H1 (cell line): Measurements from ENCODE around the gene MYH11. TPM values are rescaled to one million over a fixed set of nuclear protein-coding genes. Genes with fewer than 3 reads are reported as not detected.

Source experiments
- CTCF ChIA-PET: fragments of 300-600 bp; sonication (Branson Sonifier 250); formaldehyde crosslinking; loops from one replicate; lab custom pipeline; 2021; ENCODE audit not compliant: partially characterized antibody; lab: Charles Lee
- POLR2A ChIA-PET: fragments of 300-600 bp; sonication (Branson Sonifier 250); formaldehyde crosslinking; loops from one replicate; lab custom pipeline; 2021; ENCODE audit warnings: inconsistent platforms; ENCODE audit not compliant: partially characterized antibody; lab: Charles Lee
- DNase-seq, 2 experiments: peaks; one replicate each; pipeline versions ENCODE4 v3.0.0 to v3.0.0-alpha.2; 2010 to 2022; ENCODE audit warnings: low spot score in 2 of 2, low read depth in 1 of 2, mixed read lengths in 1 of 2
- FAIRE-seq: peaks from 2 replicates; lab custom pipeline; 2011; peaks lifted over from hg19 to GRCh38; lab: Jason Lieb, UNC
- H2AFZ ChIP-seq: 2 replicates; pipeline ENCODE4 v1.8.1; 2012; ENCODE audit warnings: low read length, inconsistent platforms
- H2AK5ac ChIP-seq: 2 replicates; pipeline ENCODE4 v1.6.1; 2013; ENCODE audit warnings: low read depth, low read length
- H2BK120ac ChIP-seq: replicated peaks from 2 replicates; pipeline ENCODE3; 2013; ENCODE audit warnings: low read depth, low read length, inconsistent platforms
- H2BK12ac ChIP-seq: 2 replicates; pipeline ENCODE4 v1.6.1; 2013; ENCODE audit warnings: low read depth, low read length
- H2BK15ac ChIP-seq: 2 replicates; pipeline ENCODE4 v1.6.1; 2013; ENCODE audit warnings: low read length
- H2BK20ac ChIP-seq: 2 replicates; pipeline ENCODE4 v1.6.1; 2013; ENCODE audit warnings: low read length
- H2BK5ac ChIP-seq: 2 replicates; pipeline ENCODE4 v1.6.1; 2013; ENCODE audit warnings: low read depth, low read length
- H3K14ac ChIP-seq: 2 replicates; pipeline ENCODE4 v1.6.1; 2013; ENCODE audit warnings: inconsistent platforms; ENCODE audit not compliant: insufficient read length
- H3K18ac ChIP-seq: 2 replicates; pipeline ENCODE4 v1.6.1; 2013; ENCODE audit warnings: low read length; ENCODE audit errors: extremely low read depth
- H3K23ac ChIP-seq: 2 replicates; pipeline ENCODE4 v1.6.1; 2013; ENCODE audit warnings: inconsistent platforms; ENCODE audit not compliant: insufficient read length
- H3K23me2 ChIP-seq: 2 replicates; pipeline ENCODE4 v1.6.1; 2013; ENCODE audit warnings: low read depth, low read length
- H3K27ac ChIP-seq: 2 replicates; pipeline ENCODE4 v1.6.1; 2011; ENCODE audit warnings: low read depth, low read length, inconsistent platforms
- H3K27me3 ChIP-seq, 4 experiments: replicated peaks in 1 of 4; 1 replicate in 1 of 4; 2 replicates in 3 of 4; pipeline versions ENCODE4 v1.6.1 to v1.8.1; 2011 to 2013; ENCODE audit warnings: low read length in 3 of 4, mild to moderate bottlenecking in 3 of 4, inconsistent platforms in 2 of 4, mixed read lengths in 2 of 4, moderate library complexity in 1 of 4; ENCODE audit not compliant: control insufficient read depth in 3 of 4, insufficient read depth in 3 of 4; ENCODE audit errors: extremely low read depth in 1 of 4
- H3K36me3 ChIP-seq, 4 experiments: 2 replicates each; pipeline versions ENCODE4 v1.6.1 to v1.8.1; 2011 to 2013; ENCODE audit warnings: mild to moderate bottlenecking in 4 of 4, low read length in 3 of 4, moderate library complexity in 2 of 4, control low read depth in 1 of 4, inconsistent platforms in 1 of 4; ENCODE audit not compliant: insufficient read depth in 4 of 4, control insufficient read depth in 2 of 4
- H3K4ac ChIP-seq: replicated peaks from 2 replicates; pipeline ENCODE3; 2013; ENCODE audit warnings: low read length, low read depth, mixed read lengths, inconsistent platforms; ENCODE audit not compliant: insufficient read length
- H3K4me1 ChIP-seq, 4 experiments: replicated peaks in 1 of 4; 1 replicate in 1 of 4; 2 replicates in 3 of 4; pipeline versions ENCODE4 v1.6.1 to v1.8.1; 2011 to 2013; ENCODE audit warnings: low read length in 3 of 4, inconsistent platforms in 2 of 4, mixed read lengths in 1 of 4; ENCODE audit not compliant: insufficient read depth in 4 of 4, control insufficient read depth in 3 of 4
- H3K4me2 ChIP-seq, 2 experiments: 2 replicates each; pipeline versions ENCODE4 v1.6.1 to v1.8.1; 2011 to 2013; ENCODE audit warnings: low read depth in 2 of 2, low read length in 2 of 2, control low read depth in 1 of 2, inconsistent platforms in 1 of 2, mild to moderate bottlenecking in 1 of 2; ENCODE audit not compliant: insufficient read depth in 1 of 2
- H3K4me3 ChIP-seq, 4 experiments: fragments of 200-600, 300-600 bp in 1 of 4; sonication (generic), shearing (Covaris generic), sonication (Bioruptor Twin) in 1 of 4; 2 replicates each; pipeline versions ENCODE4 v1.5.1 to v1.8.1; 2011 to 2016; ENCODE audit warnings: low read length in 4 of 4, low read depth in 3 of 4, control low read depth in 2 of 4, inconsistent platforms in 2 of 4, mild to moderate bottlenecking in 2 of 4, mixed read lengths in 1 of 4, moderate library complexity in 1 of 4; ENCODE audit not compliant: insufficient read depth in 2 of 4; ENCODE audit errors: extremely low read depth in 1 of 4
- H3K56ac ChIP-seq: replicated peaks from 2 replicates; pipeline ENCODE3; 2013; ENCODE audit warnings: low read depth, mild to moderate bottlenecking, mixed read lengths, low read length, inconsistent platforms; ENCODE audit not compliant: insufficient read length
- H3K79me1 ChIP-seq: 2 replicates; pipeline ENCODE4 v1.6.1; 2013; ENCODE audit warnings: low read depth, low read length, control low read depth
- H3K79me2 ChIP-seq, 2 experiments: 2 replicates each; pipeline versions ENCODE4 v1.6.1 to v1.8.1; 2012 to 2013; ENCODE audit warnings: low read length in 2 of 2, mild to moderate bottlenecking in 2 of 2, inconsistent platforms in 1 of 2; ENCODE audit not compliant: insufficient read depth in 2 of 2, control insufficient read depth in 1 of 2
- H3K9ac ChIP-seq, 4 experiments: replicated peaks in 1 of 4; 1 replicate in 1 of 4; 2 replicates in 3 of 4; pipeline versions ENCODE4 v1.6.1 to v1.8.1; 2011 to 2013; ENCODE audit warnings: low read depth in 3 of 4, low read length in 3 of 4, control low read depth in 2 of 4, mild to moderate bottlenecking in 2 of 4, moderate library complexity in 2 of 4, inconsistent platforms in 1 of 4; ENCODE audit errors: extremely low read depth in 1 of 4
- H3K9me3 ChIP-seq, 2 experiments: 2 replicates each; pipeline versions ENCODE4 v1.6.1 to v1.8.1; 2012 to 2013; ENCODE audit warnings: mild to moderate bottlenecking in 2 of 2, moderate library complexity in 2 of 2, control low read depth in 1 of 2, inconsistent platforms in 1 of 2, low read depth in 1 of 2, low read length in 1 of 2, mixed read lengths in 1 of 2; ENCODE audit not compliant: insufficient read depth in 2 of 2
- H4K20me1 ChIP-seq, 2 experiments: replicated peaks in 1 of 2; 2 replicates each; pipeline versions ENCODE3 to v1.8.1; 2011 to 2013; ENCODE audit warnings: inconsistent platforms in 2 of 2, low read length in 2 of 2, mild to moderate bottlenecking in 1 of 2; ENCODE audit not compliant: insufficient read depth in 2 of 2, control insufficient read depth in 1 of 2
- H4K5ac ChIP-seq: 2 replicates; pipeline ENCODE4 v1.6.1; 2013; ENCODE audit warnings: low read length, low read depth, mixed read lengths, inconsistent platforms; ENCODE audit not compliant: insufficient read length
- H4K8ac ChIP-seq: 2 replicates; pipeline ENCODE4 v1.8.0; 2013; ENCODE audit warnings: mild to moderate bottlenecking, moderate library complexity, low read length, inconsistent platforms; ENCODE audit not compliant: insufficient read depth; ENCODE audit errors: extremely low read depth
- H4K91ac ChIP-seq: replicated peaks from 2 replicates; pipeline ENCODE3; 2013; ENCODE audit warnings: low read length, mixed read lengths, inconsistent platforms; ENCODE audit not compliant: insufficient read length
- ASH2L ChIP-seq: fragments of 200-600, 300-600 bp; sonication (generic); IDR thresholded peaks from one replicate; pipeline ENCODE4 v1.7.1; 2017; ENCODE audit warnings: low read length
- CTBP2 ChIP-seq: IDR thresholded peaks from 2 replicates; pipeline ENCODE4 v1.7.0; 2011; ENCODE audit warnings: borderline replicate concordance, mild to moderate bottlenecking, moderate library complexity, mixed read lengths, low read length; ENCODE audit not compliant: insufficient read depth, insufficient read length
- EP300 ChIP-seq, 2 experiments: IDR thresholded peaks; 1 replicate in 1 of 2; 2 replicates in 1 of 2; pipeline ENCODE4 v1.6.1; 2011 to 2012; ENCODE audit warnings: low read depth in 2 of 2, low read length in 2 of 2, mild to moderate bottlenecking in 2 of 2, borderline replicate concordance in 1 of 2, inconsistent platforms in 1 of 2, moderate library complexity in 1 of 2
- FOSL1 ChIP-seq: IDR thresholded peaks from 2 replicates; pipeline ENCODE4 v1.6.1; 2011; ENCODE audit warnings: mild to moderate bottlenecking, low read depth, low read length, moderate library complexity; ENCODE audit not compliant: insufficient read depth
- HDAC6 ChIP-seq: IDR thresholded peaks from one replicate; pipeline ENCODE4 v1.7.1; 2012; ENCODE audit warnings: low read depth, mild to moderate bottlenecking, inconsistent platforms, low read length, moderate library complexity
- JUND ChIP-seq: IDR thresholded peaks from 2 replicates; pipeline ENCODE4 v1.6.1; 2011; ENCODE audit warnings: mild to moderate bottlenecking, improper control_type of control experiment, low read length
- KDM1A ChIP-seq: fragments of 200-600, 300-600 bp; sonication (generic); IDR thresholded peaks from 2 replicates; pipeline ENCODE4 v1.7.1; 2016; ENCODE audit warnings: mild to moderate bottlenecking, low read length, borderline replicate concordance
- NRF1 ChIP-seq: IDR thresholded peaks from 2 replicates; pipeline ENCODE4 v1.6.1; 2011; ENCODE audit warnings: mild to moderate bottlenecking, low read depth, low read length, improper control_type of control experiment
- POLR2A ChIP-seq, 2 experiments: IDR thresholded peaks; 1 replicate in 1 of 2; 2 replicates in 1 of 2; pipeline ENCODE4 v1.6.1; 2011; ENCODE audit warnings: low read depth in 2 of 2, low read length in 2 of 2, mild to moderate bottlenecking in 2 of 2; ENCODE audit errors: control extremely low read depth in 1 of 2
- RBBP5 ChIP-seq: IDR thresholded peaks from 2 replicates; pipeline ENCODE4 v1.7.1; 2012; ENCODE audit warnings: low read depth, mild to moderate bottlenecking, inconsistent platforms, low read length, moderate library complexity, borderline replicate concordance
- SIN3A ChIP-seq, 2 experiments: IDR thresholded peaks in 1 of 2; conservative IDR thresholded peaks in 1 of 2; 2 replicates each; pipeline ENCODE4 v1.6.1; 2011 to 2012; ENCODE audit warnings: low read length in 2 of 2, improper control_type of control experiment in 1 of 2, low read depth in 1 of 2, mild to moderate bottlenecking in 1 of 2
- SIX5 ChIP-seq: IDR thresholded peaks from 2 replicates; pipeline ENCODE4 v1.6.1; 2011; ENCODE audit warnings: mild to moderate bottlenecking, low read depth, low read length
- SP1 ChIP-seq: IDR thresholded peaks from 2 replicates; pipeline ENCODE4 v1.6.1; 2011; ENCODE audit warnings: low read depth, low read length
- ZNF274 ChIP-seq: IDR thresholded peaks from 2 replicates; pipeline ENCODE4 v1.7.0; 2012; ENCODE audit warnings: low read length, borderline replicate concordance; ENCODE audit errors: extremely low read depth
- polyA plus RNA-seq, 7 experiments: library from polyadenylated mRNA; depleted of rRNA in 3 of 7; stranded (reverse) in 5 of 7; unstranded in 2 of 7; fragments of >200 nt in 5 of 7; fragments of 200-250 nt in 2 of 7; gene quantifications; 1 replicate in 5 of 7; 2 replicates in 1 of 7; 4 replicates in 1 of 7; pipeline versions ENCODE4 v1.2.1 to v1.2.3, GENCODE V29; 2011 to 2013; ENCODE audit warnings: missing spikeins in 2 of 7, mixed read lengths in 2 of 7
- total RNA-seq: library from RNA; stranded (reverse); fragmentation: NEBNext Ultra II Directional; extraction: Animal tissue kit (Norgen Biotek cat#: 25700); gene quantifications from 2 replicates; pipeline ENCODE4 v1.2.1, GENCODE V29; 2021
- TF ChIP-seq, protein P1 (sequence below): IDR thresholded peaks from 2 replicates; pipeline ENCODE4 v1.6.1; 2012; ENCODE audit warnings: inconsistent platforms

The MYH11 gene
- total and polyA plus RNA-seq, 2 of the 8 experiments (the other 6 are each of a cell fraction or from before 2014, with no cell fraction given), result 0.11 to 0.78 TPM

- Histone ChIP-seq H3K9ac (no peak overlapping the region), H2BK20ac (no peak overlapping the region), H3K4me2 (no peak overlapping the region), H3K27ac (no peak overlapping the region), H3K9me3 (no peaks in the 10 kb centered on the region), H3K36me3 (peaks cover 2 to 25% (median 9%) of the 10 kb centered on the region in 4 experiments; a peak in 5 of 8 replicates), H3K4me3 (no peak overlapping the region), H3K4ac (no peak overlapping the region), H3K18ac (no peak overlapping the region), H3K27me3 (no peaks in the 10 kb centered on the region), H2AFZ (no peak overlapping the region), H3K14ac (no peak overlapping the region), H2BK120ac (no peak overlapping the region), H3K4me1 (no peaks in the 10 kb centered on the region), H4K20me1 (no peaks in the 10 kb centered on the region), H2BK12ac (no peak overlapping the region), H3K23me2 (no peaks in the 10 kb centered on the region), H2BK5ac (no peak overlapping the region), H4K91ac (no peak overlapping the region), H2BK15ac (no peak overlapping the region), H2AK5ac (no peak overlapping the region), H4K8ac (no peak overlapping the region), H3K23ac (no peak overlapping the region), H3K79me2 (no peaks in the 10 kb centered on the region), H3K56ac (no peak overlapping the region), H4K5ac (no peak overlapping the region), H3K79me1 (peaks cover 3% of the 10 kb centered on the region; the same call in 1 of the 2 replicates)
- no peak for FAIRE-seq
- ChIA-PET CTCF (no interaction called here), POLR2A (interaction anchor here (1.0 to 1.3 kb wide), 2 partner anchors 15 to 223 kb away, joined by 3 read pairs; partner anchors contain the start of gene CEP20)
- no peak for DNase-seq
- TF ChIP-seq KDM1A (no peak), POLR2A (IDR thresholded peaks at IDR 0.05; ENCODE audit: control extremely low read depth in 1 of 2, low read depth in 2 of 2, low read length in 2 of 2) (no peak), ASH2L (no peak), JUND (no peak), CTBP2 (no peak), ZNF274 (no peak), SIN3A (conservative IDR thresholded peaks at IDR 0.05 in 1 of 2, IDR thresholded peaks at IDR 0.05 in 1 of 2; ENCODE audit: low read depth in 1 of 2, low read length in 2 of 2) (no peak), HDAC6 (no peak), EP300 (IDR thresholded peaks at IDR 0.05; ENCODE audit: borderline replicate concordance in 1 of 2, low read depth in 2 of 2, low read length in 2 of 2) (no peak), SIX5 (no peak), FOSL1 (no peak), NRF1 (no peak), SP1 (no peak), RBBP5 (no peak)
- TF ChIP-seq, protein P1, sequence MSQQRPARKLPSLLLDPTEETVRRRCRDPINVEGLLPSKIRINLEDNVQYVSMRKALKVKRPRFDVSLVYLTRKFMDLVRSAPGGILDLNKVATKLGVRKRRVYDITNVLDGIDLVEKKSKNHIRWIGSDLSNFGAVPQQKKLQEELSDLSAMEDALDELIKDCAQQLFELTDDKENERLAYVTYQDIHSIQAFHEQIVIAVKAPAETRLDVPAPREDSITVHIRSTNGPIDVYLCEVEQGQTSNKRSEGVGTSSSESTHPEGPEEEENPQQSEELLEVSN, result no peak
These were observed 191.7 kb downstream of the MYH11 start for GRCh38 chr16:15665107-15665506.
